Measurements from ENCODE around the gene ANKRD28.
A peak's percentile ranks its signal among the peaks of the same experiment; 100 is the strongest.
"Not testable (repeated sequence)": the region's sequence is repeated elsewhere in the genome, so short reads cannot be mapped to it uniquely, and the experiment has no call there.

ANKRD28 gene

GRCh38 chr3:15633766-15634598 lies 163.8 kb downstream of the ANKRD28 start:
- no peak for DNase-seq

GRCh38 chr3:15633159-15633558 lies 164.6 kb downstream of the ANKRD28 start:
- DNase-seq, result no peak

GRCh38 chr3:15632212-15632580 lies 165.6 kb downstream of the ANKRD28 start:
- DNase-seq, result no peak

GRCh38 chr3:15631426-15632211 lies 166.2 kb downstream of the ANKRD28 start:
- no peak for DNase-seq

- no peak for DNase-seq
These were observed 167.0 kb downstream of the ANKRD28 start for GRCh38 chr3:15630646-15631350.

- DNase-seq, result peak; percentile 43
These were observed 167.8 kb downstream of the ANKRD28 start for GRCh38 chr3:15629860-15630597.

GRCh38 chr3:15628967-15629366 lies 168.8 kb downstream of the ANKRD28 start:
- no peak for DNase-seq

- DNase-seq, result no peak
These were observed 174.0 kb downstream of the ANKRD28 start for GRCh38 chr3:15623535-15624440.

GRCh38 chr3:15619659-15620464 lies 177.9 kb downstream of the ANKRD28 start:
- not testable (repeated sequence) for DNase-seq
